ENCODE measurements around the gene TASP1.
A peak's percentile ranks its signal among the peaks of the same experiment; 100 is the strongest.

The TASP1 gene

GRCh38 chr20:13432126-13432525 is 206.6 kb downstream of the TASP1 start:
- FAIRE-seq = no peak

DNA sequence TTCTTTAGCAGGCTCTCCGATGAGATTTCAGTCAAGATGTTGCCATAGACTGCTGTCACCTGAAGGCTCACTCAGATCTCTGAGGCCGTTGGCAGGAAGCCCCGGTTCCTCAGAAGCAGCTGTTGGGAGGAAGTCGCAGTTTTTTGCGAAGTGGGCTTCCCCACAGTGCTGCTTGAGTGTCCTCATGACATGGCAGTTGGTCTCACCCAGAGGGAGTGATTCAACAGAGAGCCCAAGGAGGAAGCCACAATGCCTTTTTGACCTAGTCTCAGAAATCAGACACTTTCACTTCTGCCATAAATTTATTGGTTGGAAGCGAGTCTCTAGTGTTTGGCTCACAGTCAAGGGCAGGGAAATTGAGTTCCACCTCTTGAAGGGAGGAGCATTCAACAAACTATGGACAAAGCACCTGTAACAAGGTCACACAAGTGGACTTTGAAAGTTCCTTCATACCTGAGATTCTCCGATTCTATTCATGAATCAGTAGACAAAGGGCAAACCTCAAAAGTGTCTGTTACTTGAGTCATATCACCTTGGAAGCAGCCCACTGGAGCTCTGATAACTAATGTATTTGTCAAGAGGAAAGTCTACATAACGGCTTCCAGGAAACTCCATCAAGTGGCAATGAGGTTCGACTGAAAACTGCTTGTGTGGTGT is 208.3 kb downstream of the TASP1 start:
- no peak for FAIRE-seq

- no peak for FAIRE-seq
These were observed 210.0 kb downstream of the TASP1 start for GRCh38 chr20:13428684-13429083.

DNA sequence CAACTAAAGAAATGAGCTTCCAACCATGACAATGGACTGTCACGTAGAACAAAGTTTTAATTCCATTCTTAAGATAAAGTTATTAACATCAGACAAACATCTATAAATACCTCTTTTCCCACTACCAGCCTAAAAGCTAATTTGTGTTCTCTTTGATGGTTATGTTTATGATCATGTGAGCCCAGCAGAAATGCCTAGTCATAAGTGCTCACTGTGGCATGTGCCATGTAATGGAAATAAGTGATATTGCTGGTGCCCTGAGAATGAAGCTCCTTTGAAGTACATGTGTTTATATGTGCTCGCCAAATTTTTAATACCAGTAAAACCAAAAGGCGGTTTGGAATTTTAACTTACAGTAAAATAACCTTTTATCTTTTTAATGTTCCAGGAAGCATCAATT is 211.9 kb downstream of the TASP1 start:
- no peak for FAIRE-seq

- FAIRE-seq = no peak
These were observed 213.2 kb downstream of the TASP1 start for GRCh38 chr20:13425381-13426135.

GRCh38 chr20:13424174-13424833 is 214.4 kb downstream of the TASP1 start:
- FAIRE-seq = peak; percentile 12

- no peak for FAIRE-seq
These were observed 215.1 kb downstream of the TASP1 start for GRCh38 chr20:13423472-13424173.

DNA sequence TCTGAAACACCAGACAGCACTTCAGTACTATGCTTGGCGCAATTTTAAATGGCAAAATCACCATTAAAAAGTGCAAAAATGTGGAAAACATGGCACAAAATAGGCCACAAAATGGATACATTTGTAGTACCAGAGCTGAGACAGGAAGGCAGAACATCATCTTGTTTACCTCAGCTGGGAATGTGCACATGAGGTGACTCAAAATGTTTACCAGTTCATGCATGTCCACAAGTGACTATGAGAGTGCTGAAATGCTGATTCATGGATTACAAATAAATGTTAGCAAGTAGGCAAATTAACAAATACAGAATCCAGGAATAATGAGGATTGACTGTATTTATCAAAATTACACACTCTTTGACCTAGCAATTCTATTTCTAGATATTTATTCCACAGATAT is 216.1 kb downstream of the TASP1 start:
- FAIRE-seq = no peak

DNA sequence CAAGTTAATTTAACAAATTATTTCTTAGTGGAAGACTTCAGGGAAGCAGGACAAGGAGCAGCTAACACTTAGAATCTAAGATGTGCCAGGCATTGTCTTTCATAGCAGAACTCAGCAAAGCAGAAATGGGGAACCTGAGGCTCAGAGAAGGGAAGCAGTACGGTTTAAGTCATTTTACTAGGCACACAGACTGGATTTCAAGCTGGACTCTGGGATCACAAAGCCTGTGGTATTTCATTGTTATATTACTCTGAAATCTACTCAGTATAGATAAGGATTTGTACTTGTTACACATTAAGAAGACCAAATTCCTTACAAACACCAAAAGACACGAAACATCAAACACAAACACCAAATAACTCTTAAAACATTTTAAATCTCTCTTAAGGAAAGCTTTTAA is 218.1 kb downstream of the TASP1 start:
- no peak for FAIRE-seq

- FAIRE-seq = no peak
These were observed 219.3 kb downstream of the TASP1 start for GRCh38 chr20:13419477-13419876.

GRCh38 chr20:13418263-13419229 is 220.2 kb downstream of the TASP1 start:
- FAIRE-seq = no peak

DNA sequence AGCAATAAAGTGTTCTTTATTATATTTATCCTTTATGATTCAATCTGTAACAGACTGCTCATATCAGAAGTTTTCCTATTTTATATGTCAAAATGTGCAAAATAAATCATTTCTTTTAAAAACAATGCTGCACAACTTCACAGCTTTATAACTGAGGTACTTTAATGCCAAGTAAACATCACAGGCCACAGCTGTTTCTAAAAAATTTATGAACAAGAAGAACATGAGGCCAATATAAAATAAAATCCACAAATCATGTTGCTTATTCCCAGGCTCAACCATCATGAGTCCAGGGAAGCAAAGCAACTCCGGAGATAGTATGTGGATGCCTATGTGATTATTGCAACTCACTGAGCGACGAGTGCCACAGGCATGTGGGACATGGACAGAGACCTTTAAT is 222.2 kb downstream of the TASP1 start:
- no peak for FAIRE-seq

DNA sequence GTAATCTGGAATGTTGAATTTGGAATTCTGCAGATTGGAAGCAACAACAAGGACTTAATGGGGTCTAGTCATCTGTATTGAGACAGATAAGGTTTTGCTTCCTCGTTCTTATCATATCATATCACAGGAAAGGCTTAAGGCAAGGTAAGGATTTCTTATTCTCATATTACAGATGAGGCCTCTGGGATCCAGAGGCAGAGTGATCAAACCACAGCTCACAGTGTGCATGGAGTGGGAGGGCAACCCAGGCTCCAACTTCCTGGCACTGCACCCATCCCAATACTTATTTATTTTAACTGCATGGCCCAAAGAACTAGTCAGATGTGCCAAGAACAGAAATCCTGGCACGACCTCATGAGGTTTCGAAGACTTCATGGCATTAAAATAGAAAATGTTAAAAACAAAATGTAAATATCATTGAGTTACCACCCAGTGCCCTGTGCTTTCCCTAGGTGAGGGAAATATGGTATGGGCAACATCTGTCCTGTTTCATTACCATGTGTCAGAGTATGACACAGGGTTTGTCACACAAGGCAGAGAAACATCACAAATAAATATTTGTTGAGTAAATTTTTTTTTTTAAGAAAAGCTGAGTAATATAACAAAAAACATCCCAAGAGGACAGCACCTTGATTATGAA is 225.8 kb downstream of the TASP1 start:
- no peak for FAIRE-seq

DNA sequence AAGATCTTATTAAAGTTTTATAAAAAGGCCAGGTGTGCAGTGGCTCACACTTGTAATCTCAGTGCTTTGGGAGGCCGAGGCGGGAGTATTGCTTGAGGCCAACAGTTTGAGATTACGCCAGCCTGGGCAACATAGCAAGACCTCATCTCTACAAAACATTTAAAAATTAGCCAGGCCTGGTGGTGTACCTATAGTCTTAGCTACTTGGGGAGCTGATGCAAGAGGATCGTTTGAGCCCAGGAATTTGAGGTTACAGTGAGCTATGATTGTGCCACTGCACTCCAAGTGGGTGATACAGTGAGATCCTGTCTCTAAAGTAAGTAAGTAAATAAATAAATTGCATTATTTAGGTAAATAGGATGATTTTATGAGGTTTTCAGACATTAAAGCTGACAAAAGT is 234.4 kb downstream of the TASP1 start:
- no peak for FAIRE-seq

DNA sequence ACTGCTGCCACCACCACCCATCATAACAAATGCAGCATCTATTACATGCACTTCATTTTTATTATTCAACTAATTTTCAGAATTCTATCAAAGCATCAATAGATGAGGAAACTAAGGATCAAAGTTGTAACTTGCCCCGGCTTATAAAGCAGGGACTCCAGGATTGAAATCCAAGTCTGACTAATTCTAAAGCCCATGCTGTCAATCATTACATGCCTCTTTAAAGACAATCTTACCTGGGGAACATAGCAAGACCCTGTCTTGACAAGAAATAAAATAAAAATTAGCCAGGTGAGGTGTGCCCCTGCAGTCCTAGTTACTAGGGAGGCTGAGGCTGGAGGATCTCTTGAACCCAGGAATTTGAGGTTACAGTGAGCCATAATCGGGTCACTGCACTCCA is 235.3 kb downstream of the TASP1 start:
- FAIRE-seq = no peak

- no peak for FAIRE-seq
These were observed 235.7 kb downstream of the TASP1 start for GRCh38 chr20:13402986-13403385.

- FAIRE-seq = no peak
These were observed 236.5 kb downstream of the TASP1 start for GRCh38 chr20:13402171-13402760.

- no peak for FAIRE-seq
These were observed 237.1 kb downstream of the TASP1 start for GRCh38 chr20:13401596-13401995.

- FAIRE-seq = no peak
These were observed 238.3 kb downstream of the TASP1 start for GRCh38 chr20:13400453-13400852.

- FAIRE-seq = no peak
These were observed 241.4 kb downstream of the TASP1 start for GRCh38 chr20:13397300-13397724.

DNA sequence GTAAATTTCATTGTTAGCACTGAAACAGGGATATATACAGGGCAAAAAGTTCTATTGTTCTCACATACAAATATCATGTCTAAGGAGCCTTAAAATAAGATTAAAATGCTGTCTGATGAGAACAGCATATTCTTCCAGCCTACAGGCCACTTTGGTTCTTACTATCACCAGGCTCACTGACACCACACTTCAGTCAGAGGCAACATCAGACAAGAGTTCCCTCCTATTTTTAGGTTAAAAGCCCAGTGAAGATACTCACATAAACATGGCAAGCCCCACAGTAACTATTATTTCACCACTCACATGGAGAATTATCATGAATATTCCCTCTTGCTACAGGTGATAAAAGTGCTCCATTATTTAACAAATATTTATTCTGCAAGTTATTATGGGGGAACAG is 241.9 kb downstream of the TASP1 start:
- FAIRE-seq = no peak
